Myocyte (in vitro differentiated cells): ENCODE data around the gene LENG8. TPM values are rescaled to one million over a fixed set of nuclear protein-coding genes. Genes with fewer than 3 reads are reported as not detected.
"Not testable (repeated sequence)": the region's sequence is repeated elsewhere in the genome, so short reads cannot be mapped to it uniquely, and the experiment has no call there.

Experiments
- DNase-seq: peaks from one replicate; pipeline ENCODE4 v3.0.0-alpha.2; 2012; ENCODE audit warnings: low read depth
- total RNA-seq: library from RNA; depleted of rRNA; stranded (reverse); fragments of >200 nt; gene quantifications from 2 replicates; pipeline ENCODE4 v1.2.3, GENCODE V29; 2014

Gene LENG8
- total RNA-seq, 1 donor from 2014 or later: 55.1 TPM

GRCh38 chr19:54439174-54439851 lies 9.7 kb upstream of the LENG8 start:
- DNase-seq: peak; percentile 38

DNA sequence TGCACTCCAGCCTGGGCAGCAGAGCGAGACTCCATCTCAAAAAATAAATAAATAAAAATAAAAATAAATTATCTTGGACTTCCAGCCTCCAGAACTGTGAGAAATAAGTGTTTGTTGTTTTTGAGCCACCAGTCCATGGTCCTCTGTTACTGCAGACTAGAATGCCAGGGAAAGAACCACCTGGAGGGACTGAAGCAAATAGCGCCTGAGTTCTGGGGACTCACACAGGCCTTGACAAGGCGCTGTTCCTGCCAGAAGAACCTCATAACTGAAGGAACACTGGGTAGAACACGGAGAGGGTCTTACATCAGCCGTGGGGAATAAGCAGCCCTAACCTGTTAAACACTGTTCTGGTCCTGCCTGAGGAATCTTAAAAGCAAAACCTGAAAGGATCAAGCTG lies 8.4 kb upstream of the LENG8 start:
- no peak for DNase-seq

DNA sequence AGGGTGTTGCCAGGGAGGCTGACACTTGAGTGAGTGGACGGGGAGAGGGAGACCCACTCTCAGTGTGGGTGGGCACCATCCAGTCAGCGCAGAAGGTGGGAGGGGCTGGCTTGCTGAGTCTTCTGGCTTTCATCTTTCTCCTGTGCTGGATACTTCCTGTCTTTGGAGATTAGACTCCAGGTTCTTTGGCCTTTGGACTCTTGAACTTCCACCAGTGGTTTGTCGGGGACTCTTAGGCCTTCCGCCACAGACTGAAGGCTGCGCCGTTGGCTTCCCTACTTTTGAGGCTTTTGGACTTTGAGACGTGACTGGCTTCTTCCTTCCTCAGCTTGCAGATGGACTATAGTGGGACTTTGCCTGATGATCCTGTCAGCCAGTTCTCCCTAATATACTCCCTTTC lies 4.3 kb upstream of the LENG8 start:
- DNase-seq: no peak

DNA sequence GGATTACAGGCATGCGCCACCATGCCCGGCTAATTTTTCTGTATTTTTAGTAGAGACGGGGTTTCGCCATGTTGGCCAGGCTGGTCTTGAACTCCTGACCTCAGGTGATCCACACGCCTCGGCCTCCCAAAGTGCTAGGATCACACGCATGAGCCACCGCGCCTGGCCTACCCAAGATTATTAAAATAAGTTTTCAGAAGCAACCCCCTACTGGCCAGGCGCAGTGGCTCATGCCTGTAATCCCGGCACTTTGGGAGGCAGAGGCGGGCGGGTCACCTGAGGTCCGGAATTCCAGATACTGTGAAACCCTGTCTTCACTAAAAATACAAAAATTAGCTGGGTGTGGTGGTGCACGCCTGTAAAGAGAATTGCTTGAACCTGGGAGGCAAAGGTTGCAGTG lies 2.6 kb upstream of the LENG8 start:
- DNase-seq: not testable (repeated sequence)

DNA sequence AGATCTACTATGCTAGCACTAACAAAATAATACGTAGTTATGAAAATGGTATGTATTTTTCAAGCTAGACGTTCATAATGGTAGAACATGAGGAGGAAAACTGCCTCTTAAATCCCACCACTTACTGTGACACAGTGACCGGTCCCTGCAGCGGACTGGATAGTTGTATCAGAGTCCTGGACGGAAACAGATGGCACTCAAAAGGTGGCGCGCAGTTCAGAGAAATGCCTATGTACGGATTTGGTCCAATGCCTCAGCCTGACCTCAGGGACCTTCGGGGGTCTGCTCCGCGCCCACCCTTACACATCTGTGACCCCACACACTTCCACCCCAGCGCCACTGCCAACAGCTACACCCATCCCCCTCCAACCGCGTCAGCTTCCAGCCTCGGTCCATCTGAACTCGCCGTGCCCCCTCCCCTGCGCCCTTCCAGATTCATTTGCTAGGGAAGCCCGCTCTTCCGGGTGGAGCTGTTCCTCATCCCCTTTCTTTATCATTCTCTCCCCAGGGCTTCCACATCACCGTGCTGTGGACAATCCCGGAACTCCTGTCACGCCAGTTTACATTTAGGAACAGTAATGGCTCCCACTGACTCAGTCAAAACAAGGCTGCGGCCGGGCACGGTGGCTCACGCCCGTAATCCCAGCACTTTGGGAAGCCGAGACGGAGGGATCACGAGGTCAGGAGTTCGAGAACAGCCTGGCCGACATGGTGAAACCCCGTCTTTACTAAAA lies 792 bp upstream of the LENG8 start:
- peak; percentile 56 for DNase-seq

GRCh38 chr19:54449701-54450069 lies 686 bp downstream of the LENG8 start:
- no peak for DNase-seq

DNA sequence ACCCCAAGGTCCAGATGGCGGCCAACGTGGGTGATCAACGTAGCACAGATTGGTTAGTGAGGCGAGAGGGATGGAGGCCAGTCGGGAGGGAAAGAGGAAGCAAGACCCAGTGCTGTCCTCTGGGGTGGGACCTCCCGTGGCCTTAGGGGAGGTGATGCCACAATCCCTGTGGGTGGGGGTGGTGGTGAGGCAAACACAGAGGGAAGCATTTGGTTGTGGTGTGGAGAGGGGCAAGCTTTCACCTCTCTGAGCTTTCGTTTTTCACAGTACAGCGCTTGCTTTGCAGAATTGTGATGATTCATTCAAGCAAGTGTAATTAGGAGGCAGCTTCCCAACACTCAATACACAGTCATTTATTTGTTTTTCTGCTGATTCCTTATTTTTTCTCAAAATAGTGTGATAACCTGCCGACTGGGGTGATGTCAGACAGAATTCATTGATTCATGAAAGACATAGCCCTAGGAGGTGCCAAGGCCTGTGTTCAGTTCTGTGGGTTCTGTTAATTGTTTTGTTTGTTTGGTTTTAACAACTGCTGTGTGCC lies 2.4 kb downstream of the LENG8 start:
- DNase-seq: no peak

GRCh38 chr19:54451997-54452396 lies 3.0 kb downstream of the LENG8 start:
- no peak for DNase-seq

DNA sequence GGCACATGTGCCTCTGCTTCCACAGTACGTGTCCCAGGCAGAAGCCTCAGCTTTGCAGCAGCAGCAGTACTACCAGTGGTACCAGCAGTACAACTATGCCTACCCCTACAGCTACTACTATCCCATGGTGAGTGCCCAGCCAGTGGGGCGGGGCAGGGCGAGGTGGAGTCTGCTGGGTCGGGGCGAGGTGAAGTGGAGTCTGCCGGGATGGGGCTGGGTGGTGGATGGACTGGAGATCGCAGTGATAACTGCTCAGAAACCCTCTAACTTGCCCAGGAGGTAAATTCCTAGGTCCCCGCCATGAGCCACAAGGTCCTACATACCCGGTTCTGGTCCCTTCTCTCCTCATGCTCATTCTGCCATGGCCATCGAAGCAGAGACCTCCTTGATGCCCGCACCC lies 3.6 kb downstream of the LENG8 start:
- no peak for DNase-seq

- DNase-seq: no peak
Measured at GRCh38 chr19:54453921-54454780, 5.2 kb downstream of the LENG8 start.

DNA sequence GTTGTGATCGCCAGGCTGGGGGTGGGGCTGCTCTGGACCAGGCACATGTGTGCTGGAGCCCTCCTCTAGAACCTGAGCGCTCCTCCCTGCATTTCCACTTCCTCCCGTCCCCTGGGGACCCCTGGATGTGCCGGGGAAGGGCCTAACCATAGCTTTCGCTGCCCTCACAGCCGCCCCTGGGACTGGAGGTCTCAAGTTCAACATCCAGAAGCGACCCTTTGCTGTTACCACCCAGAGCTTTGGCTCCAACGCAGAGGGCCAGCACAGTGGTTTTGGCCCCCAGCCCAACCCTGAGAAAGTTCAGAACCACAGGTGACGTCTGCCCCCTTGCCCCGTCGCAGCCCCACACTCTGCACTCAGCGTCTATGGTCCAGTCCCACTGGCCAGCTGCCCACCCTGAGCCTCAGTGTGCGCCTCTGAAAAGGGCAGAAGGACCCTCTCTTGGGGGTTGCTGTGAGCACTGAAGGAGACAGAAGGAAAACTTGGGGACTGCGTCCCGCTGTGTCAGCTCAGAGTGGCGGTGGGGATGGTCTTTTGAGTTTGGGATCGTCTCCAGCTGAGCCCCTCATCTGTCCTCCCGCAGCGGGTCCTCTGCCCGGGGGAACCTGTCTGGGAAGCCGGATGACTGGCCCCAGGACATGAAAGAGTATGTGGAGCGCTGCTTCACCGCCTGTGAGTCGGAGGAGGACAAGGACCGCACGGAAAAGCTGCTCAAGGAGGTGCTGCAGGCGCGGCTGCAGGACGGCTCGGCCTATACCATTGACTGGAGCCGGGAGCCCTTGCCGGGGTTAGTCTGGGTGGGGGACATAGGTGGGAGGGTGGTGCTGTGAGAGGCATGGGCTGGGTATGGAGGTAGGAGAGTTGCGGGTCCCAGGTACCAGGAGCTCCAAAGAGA lies 6.0 kb downstream of the LENG8 start:
- no peak for DNase-seq

GRCh38 chr19:54455786-54456422 lies 6.9 kb downstream of the LENG8 start:
- no peak for DNase-seq

DNA sequence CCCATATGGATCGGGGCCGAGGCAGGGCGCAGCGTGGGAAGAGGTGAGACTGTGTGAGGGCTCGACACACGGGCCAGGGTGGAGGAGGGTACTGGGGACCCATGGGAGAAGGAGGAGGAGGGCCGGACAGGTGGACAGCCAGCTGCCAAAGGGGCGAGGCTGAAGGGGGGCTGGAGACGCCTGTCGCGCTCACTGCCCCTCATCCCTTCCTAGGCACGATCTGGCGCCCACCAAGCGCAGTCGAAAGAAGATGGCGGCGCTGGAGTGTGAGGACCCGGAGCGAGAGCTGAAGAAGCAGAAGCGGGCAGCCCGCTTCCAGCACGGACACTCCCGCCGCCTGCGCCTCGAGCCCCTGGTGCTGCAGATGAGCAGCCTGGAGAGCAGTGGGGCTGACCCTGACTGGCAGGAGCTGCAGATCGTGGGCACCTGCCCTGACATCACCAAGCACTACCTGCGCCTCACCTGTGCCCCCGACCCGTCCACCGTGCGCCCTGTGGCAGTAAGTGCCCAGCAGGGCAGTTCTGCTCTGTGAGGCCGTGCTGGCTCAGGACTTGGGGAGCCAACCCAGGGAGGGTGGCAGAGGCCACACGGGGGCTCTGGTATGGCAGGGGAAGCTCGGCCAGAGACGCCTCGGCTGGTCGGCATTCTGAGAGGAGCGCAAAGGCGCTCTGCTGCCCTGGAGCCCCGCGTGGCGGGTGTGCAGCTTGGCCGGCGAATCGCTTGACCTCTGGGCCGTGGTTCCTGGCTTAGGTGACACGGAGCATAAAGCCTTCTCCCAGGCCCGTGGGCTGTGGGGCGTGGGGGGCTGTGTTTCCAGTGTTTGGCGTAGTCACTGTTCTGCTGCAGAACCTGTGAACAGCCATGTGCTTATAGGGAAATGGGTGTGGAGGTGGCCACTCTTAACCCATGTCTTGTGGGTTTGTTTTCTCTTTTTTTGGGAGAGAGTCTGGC lies 7.7 kb downstream of the LENG8 start:
- DNase-seq: no peak

DNA sequence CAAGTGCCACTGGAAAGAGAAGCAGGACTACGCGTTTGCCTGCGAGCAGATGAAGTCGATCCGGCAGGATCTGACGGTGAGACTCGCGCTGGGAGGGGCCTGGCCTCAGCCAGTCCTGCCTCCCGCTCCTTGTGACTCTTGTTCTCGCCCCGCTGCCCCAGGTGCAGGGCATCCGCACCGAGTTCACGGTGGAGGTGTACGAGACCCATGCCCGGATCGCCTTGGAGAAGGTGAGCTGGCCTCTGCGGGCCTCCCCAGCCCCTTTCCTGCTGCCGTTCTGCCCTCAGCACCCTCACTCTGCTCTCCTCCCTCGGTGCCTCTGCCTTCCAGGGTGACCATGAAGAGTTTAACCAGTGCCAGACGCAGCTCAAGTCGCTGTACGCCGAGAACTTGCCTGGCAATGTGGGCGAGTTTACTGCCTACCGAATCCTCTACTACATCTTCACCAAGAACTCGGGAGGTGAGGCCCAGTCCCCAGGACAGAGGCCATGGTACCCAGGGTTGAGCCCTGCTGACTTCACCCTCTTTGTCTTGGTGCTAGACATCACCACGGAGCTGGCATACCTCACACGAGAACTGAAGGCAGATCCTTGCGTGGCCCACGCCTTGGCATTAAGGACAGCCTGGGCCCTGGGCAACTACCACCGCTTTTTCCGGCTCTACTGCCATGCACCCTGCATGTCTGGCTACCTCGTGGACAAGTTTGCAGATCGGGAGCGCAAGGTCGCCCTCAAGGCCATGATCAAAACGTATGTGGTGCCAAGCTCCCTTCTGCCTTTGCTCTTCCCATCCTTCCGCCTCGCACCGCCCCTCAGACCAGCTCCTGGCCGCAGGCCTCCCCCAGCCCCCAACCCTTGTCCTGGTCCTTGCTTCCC lies 9.0 kb downstream of the LENG8 start:
- DNase-seq: no peak

DNA sequence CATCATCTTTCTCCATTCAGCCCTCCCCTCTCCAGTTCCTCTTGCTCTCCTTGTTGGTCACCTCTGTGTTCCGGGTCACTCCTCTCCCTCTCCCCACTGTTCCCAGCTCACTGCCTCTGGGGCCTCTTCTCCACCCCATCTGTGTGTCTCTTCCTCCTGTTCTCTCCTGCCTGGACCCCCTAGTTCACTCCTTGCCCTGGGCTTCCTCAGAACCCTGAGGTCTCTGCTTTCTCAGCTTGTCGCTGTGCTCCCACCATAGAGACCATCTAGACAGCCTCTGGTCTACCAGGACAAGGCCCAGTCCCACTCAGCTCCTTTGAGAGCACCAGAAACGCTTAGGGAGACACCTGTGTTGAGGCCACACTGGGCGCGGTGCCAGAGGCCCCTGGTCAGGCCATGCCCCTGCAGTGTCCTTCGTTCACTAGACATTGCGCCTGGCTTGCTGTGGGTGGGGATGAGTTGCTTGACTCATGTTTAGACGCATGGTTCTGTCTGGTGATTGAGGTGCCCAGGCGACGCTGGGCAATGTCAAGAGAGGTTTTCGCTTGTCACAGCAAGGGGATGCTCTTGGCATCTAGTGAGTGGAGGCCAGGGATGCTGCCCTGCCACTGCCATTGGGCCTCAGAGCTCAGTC lies 9.8 kb downstream of the LENG8 start:
- DNase-seq: no peak

- DNase-seq: no peak
Measured at GRCh38 chr19:54459282-54460229, 10.6 kb downstream of the LENG8 start.
